BJ (cell line): ENCODE data around the gene MRPS16. TPM values are rescaled to one million over a fixed set of nuclear protein-coding genes. Genes with fewer than 3 reads are reported as not detected.

Source experiments
- CTCF ChIA-PET: fragments of 350-600 bp; formaldehyde crosslinking; extraction: SDS; loops from one replicate; lab custom pipeline; 2021; ENCODE audit warnings: antibody characterized with exemption, inconsistent platforms; lab: Yijun Ruan, JAX
- POLR2A ChIA-PET: fragments of 300-600 bp; sonication (Branson Sonifier 250); formaldehyde crosslinking; extraction: SDS; loops from one replicate; lab custom pipeline; 2021; ENCODE audit warnings: antibody characterized with exemption; lab: Charles Lee
- DNase-seq: peaks from one replicate; pipeline ENCODE4 v3.0.0-alpha.2; 2011; ENCODE audit warnings: low read depth
- H3K27me3 ChIP-seq: 2 replicates; pipeline ENCODE4 v1.6.0; 2011; ENCODE audit warnings: low read length; ENCODE audit not compliant: control insufficient read depth, insufficient read depth
- H3K36me3 ChIP-seq: 2 replicates; pipeline ENCODE4 v1.5.1; 2011; ENCODE audit warnings: low read length; ENCODE audit not compliant: control insufficient read depth, insufficient read depth
- H3K4me3 ChIP-seq: 2 replicates; pipeline ENCODE4 v1.5.1; 2011; ENCODE audit warnings: low read depth, mild to moderate bottlenecking, control low read depth, low read length
- CTCF ChIP-seq: IDR thresholded peaks from 2 replicates; pipeline ENCODE4 v1.5.1; 2011; ENCODE audit warnings: low read depth, mild to moderate bottlenecking, control low read depth, inconsistent platforms, low read length, moderate library complexity; ENCODE audit not compliant: insufficient read depth
- polyA minus RNA-seq: library from RNA; depleted of rRNA, polyadenylated mRNA; stranded (reverse); fragments of >200 nt; gene quantifications from 2 replicates; pipeline ENCODE4 v1.2.3, GENCODE V29; 2011; rRNA and poly(A)+ RNA removed
- polyA plus RNA-seq: library from polyadenylated mRNA; depleted of rRNA; stranded (reverse); fragments of >200 nt; gene quantifications from 2 replicates; pipeline ENCODE4 v1.2.3, GENCODE V29; 2011; rRNA removed

MRPS16 gene
- polyA plus RNA-seq (74.4 and 87.9 TPM in 2 replicates), polyA minus RNA-seq (52.1 and 96.9 TPM in 2 replicates)

GRCh38 chr10:73252445-73253224 is at the start of gene MRPS16:
TSS of gene MRPS16 (minus strand) at chr10:73252644. CDS start at chr10:73252482, 162 bp downstream.
- Histone ChIP-seq H3K4me3 (peak within 1 kb of the TSS; percentile 83), H3K27me3 (no peaks in the 10 kb centered on the region), H3K36me3 (0 out of 2 replicates have a peak, but pooled peaks cover 3% of the 10 kb centered on the region)
- no peak for TF ChIP-seq CTCF
- peak; percentile 83 for DNase-seq
- ChIA-PET POLR2A (no interaction called here), CTCF (interaction anchor here (3.0 kb wide), 1 partner anchor 11 kb away, joined by 13 read pairs; no protein-coding TSS in a partner anchor)

DNA sequence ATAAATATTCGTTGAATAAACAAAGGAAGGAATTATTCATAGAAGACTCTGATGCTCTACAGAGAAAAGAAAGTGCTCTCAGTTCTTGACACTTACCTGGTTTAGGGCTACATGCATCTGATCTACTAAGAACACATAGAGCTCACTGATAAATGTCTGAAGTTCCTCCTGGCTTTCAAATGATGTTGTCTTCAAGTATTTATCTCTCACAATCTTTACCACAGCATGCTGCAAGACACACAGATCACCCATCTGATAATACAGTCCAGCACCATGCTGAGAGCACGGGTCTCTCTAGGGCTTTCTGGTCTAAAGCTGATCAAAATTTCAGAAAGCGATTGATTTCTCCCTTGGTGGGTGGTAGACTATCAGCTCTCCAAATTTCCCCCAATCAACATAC is 44.5 kb upstream of the MRPS16 start:
- DNase-seq = no peak
- no peaks in the 10 kb centered on the region for H3K36me3 ChIP-seq
- H3K27me3 ChIP-seq = peaks cover 3% of the 10 kb centered on the region
- POLR2A ChIA-PET = interaction anchor here (0.6 kb wide), 1 partner anchor 16 kb away, joined by 3 read pairs; no protein-coding TSS in a partner anchor
- no peak overlapping the region for H3K4me3 ChIP-seq
- no peak for TF ChIP-seq CTCF
- CTCF ChIA-PET = no interaction called here

GRCh38 chr10:73293461-73293860 is 41.0 kb upstream of the MRPS16 start:
- no peak for TF ChIP-seq CTCF
- ChIA-PET POLR2A (no interaction called here), CTCF (interaction anchor here (1.1 kb wide), 1 partner anchor 22 kb away, joined by 3 read pairs; no protein-coding TSS in a partner anchor)
- DNase-seq = no peak
- Histone ChIP-seq H3K27me3 (peaks cover 1% of the 10 kb centered on the region), H3K36me3 (no peaks in the 10 kb centered on the region), H3K4me3 (no peak overlapping the region)

DNA sequence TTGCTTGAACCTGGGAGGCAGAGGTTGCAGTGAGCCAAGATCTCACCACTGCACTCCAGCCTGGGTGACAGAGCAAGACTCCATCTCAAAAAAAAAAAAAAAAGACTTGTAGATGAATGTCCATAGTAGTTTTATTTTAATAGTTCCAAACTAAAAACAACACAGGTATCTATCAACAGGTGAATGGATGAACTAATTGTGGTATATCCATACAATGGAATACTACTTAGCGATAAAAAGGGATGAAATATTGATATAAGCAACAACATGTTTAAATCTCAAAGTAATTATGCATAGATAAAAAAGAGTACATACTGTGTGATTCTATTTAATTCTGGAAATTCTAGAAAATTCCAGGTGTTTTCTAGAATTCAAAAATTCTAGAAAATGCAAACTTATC is 37.5 kb upstream of the MRPS16 start:
- POLR2A ChIA-PET = no interaction called here
- CTCF ChIA-PET = no interaction called here
- no peaks in the 10 kb centered on the region for H3K36me3 ChIP-seq

More for the DNA sequence above, 37.5 kb upstream of the MRPS16 start:
- H3K27me3 ChIP-seq = no peaks in the 10 kb centered on the region; the same call in 1 of the 2 replicates
- no peak overlapping the region for H3K4me3 ChIP-seq
- TF ChIP-seq CTCF = no peak
- DNase-seq = no peak
